Measurements from ENCODE around the gene SPATA32.

GRCh38 chr17:45306094-45306493, 44.2 kb upstream of the SPATA32 start:
- TF ChIP-seq CTCF (IDR thresholded peaks at IDR 0.05; ENCODE audit: low read depth, low read length, poor library complexity, severe bottlenecking) (no peak), EZH2phosphoT487 (IDR thresholded peaks at IDR 0.05; ENCODE audit: borderline replicate concordance, low read length) (no peak)

Data from DOHH2 (cell line).